ENCODE data around the gene SNCAIP. TPM values are rescaled to one million over a fixed set of nuclear protein-coding genes. Genes with fewer than 3 reads are reported as not detected.

Gene SNCAIP
- total and polyA plus RNA-seq, 2 of the 4 experiments (the other 2 are of a cell fraction), result 15.3 to 19.0 TPM

DNA sequence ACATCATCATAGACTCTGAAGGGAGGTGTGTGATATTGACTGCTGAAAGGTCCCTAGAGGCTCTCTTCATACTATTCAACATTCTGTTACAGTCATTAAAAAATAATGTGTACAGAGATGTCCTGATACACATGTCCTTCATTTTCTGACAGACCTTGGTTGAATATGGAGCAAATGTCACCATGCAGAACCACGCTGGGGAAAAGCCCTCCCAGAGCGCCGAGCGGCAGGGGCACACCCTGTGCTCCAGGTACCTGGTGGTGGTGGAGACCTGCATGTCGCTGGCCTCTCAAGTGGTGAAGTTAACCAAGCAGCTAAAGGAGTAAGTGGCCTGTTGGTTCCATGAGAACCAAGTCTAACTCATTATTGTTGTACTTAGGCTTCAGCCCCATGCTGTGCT is 132.4 kb downstream of the SNCAIP start:
- H2AK9ac ChIP-seq (replicated peaks; ENCODE audit: low read depth, low read length, poor library complexity), result no peak overlapping the region
- H3K14ac ChIP-seq (replicated peaks; ENCODE audit: low read depth, low read length), result no peak overlapping the region
- H3K27me3 ChIP-seq (ENCODE audit: control insufficient read depth, insufficient read depth, low read length), result no peaks in the 10 kb centered on the region
- H2BK15ac ChIP-seq (ENCODE audit: low read depth, low read length), result no peak overlapping the region
- H3K27ac ChIP-seq (ENCODE audit: insufficient read depth, low read length), result no peak overlapping the region
- no peak overlapping the region for H2BK120ac ChIP-seq (ENCODE audit: low read depth, low read length)
- ATAC-seq (ENCODE audit: low read depth) (no peak), DNase-seq (no peak)
- H2BK5ac ChIP-seq (ENCODE audit: low read depth, low read length, poor library complexity, severe bottlenecking), result no peak overlapping the region
- H4K8ac ChIP-seq (ENCODE audit: low read depth in 2 of 2, low read length in 2 of 2), result no peak overlapping the region
- H3K36me3 ChIP-seq (ENCODE audit: control insufficient read depth, insufficient read depth, low read length), result peaks cover 4% of the 10 kb centered on the region; the same call in 1 of the 2 replicates
- H3K9me3 ChIP-seq (ENCODE audit: control insufficient read depth, insufficient read depth, low read length), result no peaks in the 10 kb centered on the region
- ChIA-PET POLR2A (ENCODE audit: unreplicated experiment) (no interaction called here), CTCF (no interaction called here)
- no peak overlapping the region for H3K23ac ChIP-seq (ENCODE audit: low read depth, low read length)
- H2AFZ ChIP-seq (replicated peaks; ENCODE audit: low read length, poor library complexity), result no peak overlapping the region
- TF ChIP-seq RFX5 (IDR thresholded peaks at IDR 0.05; ENCODE audit: low read depth, low read length), result no peak
- TF ChIP-seq, protein P1, sequence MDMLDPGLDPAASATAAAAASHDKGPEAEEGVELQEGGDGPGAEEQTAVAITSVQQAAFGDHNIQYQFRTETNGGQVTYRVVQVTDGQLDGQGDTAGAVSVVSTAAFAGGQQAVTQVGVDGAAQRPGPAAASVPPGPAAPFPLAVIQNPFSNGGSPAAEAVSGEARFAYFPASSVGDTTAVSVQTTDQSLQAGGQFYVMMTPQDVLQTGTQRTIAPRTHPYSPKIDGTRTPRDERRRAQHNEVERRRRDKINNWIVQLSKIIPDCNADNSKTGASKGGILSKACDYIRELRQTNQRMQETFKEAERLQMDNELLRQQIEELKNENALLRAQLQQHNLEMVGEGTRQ (IDR thresholded peaks at IDR 0.05; ENCODE audit: low read depth, low read length), result no peak
- no peak for TF ChIP-seq RAD21 (IDR thresholded peaks at IDR 0.05; ENCODE audit: low read length)
- no peak for TF ChIP-seq FOS (IDR thresholded peaks at IDR 0.05; ENCODE audit: low read depth, low read length)
- TF ChIP-seq, protein P2, sequence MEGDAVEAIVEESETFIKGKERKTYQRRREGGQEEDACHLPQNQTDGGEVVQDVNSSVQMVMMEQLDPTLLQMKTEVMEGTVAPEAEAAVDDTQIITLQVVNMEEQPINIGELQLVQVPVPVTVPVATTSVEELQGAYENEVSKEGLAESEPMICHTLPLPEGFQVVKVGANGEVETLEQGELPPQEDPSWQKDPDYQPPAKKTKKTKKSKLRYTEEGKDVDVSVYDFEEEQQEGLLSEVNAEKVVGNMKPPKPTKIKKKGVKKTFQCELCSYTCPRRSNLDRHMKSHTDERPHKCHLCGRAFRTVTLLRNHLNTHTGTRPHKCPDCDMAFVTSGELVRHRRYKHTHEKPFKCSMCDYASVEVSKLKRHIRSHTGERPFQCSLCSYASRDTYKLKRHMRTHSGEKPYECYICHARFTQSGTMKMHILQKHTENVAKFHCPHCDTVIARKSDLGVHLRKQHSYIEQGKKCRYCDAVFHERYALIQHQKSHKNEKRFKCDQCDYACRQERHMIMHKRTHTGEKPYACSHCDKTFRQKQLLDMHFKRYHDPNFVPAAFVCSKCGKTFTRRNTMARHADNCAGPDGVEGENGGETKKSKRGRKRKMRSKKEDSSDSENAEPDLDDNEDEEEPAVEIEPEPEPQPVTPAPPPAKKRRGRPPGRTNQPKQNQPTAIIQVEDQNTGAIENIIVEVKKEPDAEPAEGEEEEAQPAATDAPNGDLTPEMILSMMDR (conservative IDR thresholded peaks at IDR 0.05; ENCODE audit: low read depth, low read length), result no peak
- no peak for TF ChIP-seq SMC3 (IDR thresholded peaks at IDR 0.05; ENCODE audit: low read depth, low read length)
- no peak for TF ChIP-seq MAFK (IDR thresholded peaks at IDR 0.05; ENCODE audit: low read depth, low read length)
- no peak for TF ChIP-seq BHLHE40 (IDR thresholded peaks at IDR 0.05; ENCODE audit: low read depth, low read length)
- TF ChIP-seq, protein P3, sequence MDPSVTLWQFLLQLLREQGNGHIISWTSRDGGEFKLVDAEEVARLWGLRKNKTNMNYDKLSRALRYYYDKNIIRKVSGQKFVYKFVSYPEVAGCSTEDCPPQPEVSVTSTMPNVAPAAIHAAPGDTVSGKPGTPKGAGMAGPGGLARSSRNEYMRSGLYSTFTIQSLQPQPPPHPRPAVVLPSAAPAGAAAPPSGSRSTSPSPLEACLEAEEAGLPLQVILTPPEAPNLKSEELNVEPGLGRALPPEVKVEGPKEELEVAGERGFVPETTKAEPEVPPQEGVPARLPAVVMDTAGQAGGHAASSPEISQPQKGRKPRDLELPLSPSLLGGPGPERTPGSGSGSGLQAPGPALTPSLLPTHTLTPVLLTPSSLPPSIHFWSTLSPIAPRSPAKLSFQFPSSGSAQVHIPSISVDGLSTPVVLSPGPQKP (IDR thresholded peaks at IDR 0.05; ENCODE audit: borderline replicate concordance, low read depth, low read length), result no peak
- no peak for TF ChIP-seq CHD1 (IDR thresholded peaks at IDR 0.05; ENCODE audit: low read depth, low read length)
- TF ChIP-seq POLR2A (IDR thresholded peaks at IDR 0.05; ENCODE audit: low read depth, low read length), result no peak
- no peak for TF ChIP-seq NFE2L2 (IDR thresholded peaks at IDR 0.05; ENCODE audit: low read depth, low read length)
- TF ChIP-seq MAZ (IDR thresholded peaks at IDR 0.05; ENCODE audit: borderline replicate concordance, low read depth, low read length), result no peak
- no peak for TF ChIP-seq RCOR1 (IDR thresholded peaks at IDR 0.05; ENCODE audit: insufficient replicate concordance, low read length)
- no peak for TF ChIP-seq CEBPB (IDR thresholded peaks at IDR 0.05; ENCODE audit: low read depth, low read length)
- TF ChIP-seq MXI1 (IDR thresholded peaks at IDR 0.05; ENCODE audit: borderline replicate concordance, low read depth, low read length), result no peak
- no peaks in the 10 kb centered on the region for H4K20me1 ChIP-seq (ENCODE audit: insufficient read depth, low read length)
- dilution Hi-C loops (cut with HindIII; ENCODE audit: low sequenced_read_pairs, unreplicated experiment), result no loop called here
- no peak overlapping the region for H3K56ac ChIP-seq (ENCODE audit: extremely low read depth, insufficient read depth, low read length)
- in situ Hi-C loops (cut with MboI; ENCODE audit: low sequenced_read_pairs), result no loop called here
- WGBS, 2 experiments (ENCODE audit: extremely low coverage in 2 of 2, insufficient read length in 1 of 2), result no CpG with 5 or more reads among the region's 5 CpGs
- H3K9ac ChIP-seq (ENCODE audit: low read depth, low read length), result no peak overlapping the region
- H3K9me1 ChIP-seq (ENCODE audit: insufficient read depth, low read length), result peaks cover 4% of the 10 kb centered on the region; the same call in 1 of the 2 replicates
- no peak overlapping the region for H3K4me2 ChIP-seq (ENCODE audit: low read depth, low read length)
- H3K4me1 ChIP-seq (ENCODE audit: control insufficient read depth, insufficient read depth, low read length), result no peaks in the 10 kb centered on the region
- H2BK20ac ChIP-seq (ENCODE audit: low read depth, low read length), result no peak overlapping the region
- H2AK5ac ChIP-seq (ENCODE audit: low read depth, low read length), result no peak overlapping the region
- no peak overlapping the region for H4K91ac ChIP-seq (ENCODE audit: insufficient read depth, low read depth, low read length)
- no peak overlapping the region for H3K18ac ChIP-seq (ENCODE audit: low read depth, low read length)
- BruUV-seq (replicated peaks), result no TSS peak
- H3K79me1 ChIP-seq (ENCODE audit: low read depth in 1 of 2, low read length in 2 of 2), result no peaks in the 10 kb centered on the region
- H3K4ac ChIP-seq (ENCODE audit: low read depth, low read length), result no peak overlapping the region
- no peak overlapping the region for H3K4me3 ChIP-seq (ENCODE audit: insufficient read depth, low read depth, low read length)
- no peak overlapping the region for H4K5ac ChIP-seq (ENCODE audit: low read depth, low read length)
- intact Hi-C loops (cut with micrococcal nuclease), result no loop called here

Data from IMR-90 (cell line).